ENCODE data around the gene PCNT. TPM values are rescaled to one million over a fixed set of nuclear protein-coding genes. Genes with fewer than 3 reads are reported as not detected.

The PCNT gene
- total RNA-seq, 2 experiments from 2014 or later, result 46.2 to 46.6 TPM

- ChIA-PET POLR2A (interaction anchor here (1.3 to 2.8 kb wide), 2 partner anchors 9 kb away, joined by 4 to 18 read pairs; partner anchors contain the start of gene DIP2A), CTCF (interaction anchor here (1.4 kb wide), 1 partner anchor 496 kb away, joined by 3 read pairs; no protein-coding TSS in a partner anchor)
- H3K36me3 Mint-ChIP-seq (ENCODE audit: low read depth), result peaks cover 14% of the 10 kb centered on the region
- intact Hi-C loops (cut with micrococcal nuclease), result no loop called here
- H3K27ac Mint-ChIP-seq, result no peak overlapping the region
- H3K4me3 Mint-ChIP-seq, result no peak overlapping the region
- peak; percentile 96 for ATAC-seq
- TF ChIP-seq CTCF (IDR thresholded peaks at IDR 0.05), result no peak
- H3K4me1 Mint-ChIP-seq (ENCODE audit: low read depth), result peaks cover 40% of the 10 kb centered on the region
- H3K27me3 Mint-ChIP-seq, result no peaks in the 10 kb centered on the region
- peak; percentile 38 for DNase-seq
- H3K9me3 Mint-ChIP-seq, result no peaks in the 10 kb centered on the region
These were observed 144.3 kb downstream of the PCNT start for GRCh38 chr21:46468108-46468774.

GRCh38 chr21:46469275-46469674, 145.3 kb downstream of the PCNT start:
- POLR2A ChIA-PET, result interaction anchor here (2.8 kb wide), 1 partner anchor 10 kb away, joined by 18 read pairs; the partner anchor contains the start of gene DIP2A
- no peak overlapping the region for H3K27ac Mint-ChIP-seq
- TF ChIP-seq CTCF (IDR thresholded peaks at IDR 0.05), result no peak
- no peaks in the 10 kb centered on the region for H3K9me3 Mint-ChIP-seq
- CTCF ChIA-PET, result interaction anchor here (0.6 to 1.4 kb wide), 3 partner anchors 160 to 497 kb away, joined by 3 read pairs; no protein-coding TSS in a partner anchor
- H3K4me3 Mint-ChIP-seq, result no peak overlapping the region
- DNase-seq (no peak), ATAC-seq (no peak)
- intact Hi-C loops (cut with micrococcal nuclease), result no loop called here
- H3K36me3 Mint-ChIP-seq (ENCODE audit: low read depth), result peaks cover 12% of the 10 kb centered on the region
- peaks cover 45% of the 10 kb centered on the region for H3K4me1 Mint-ChIP-seq (ENCODE audit: low read depth)
- H3K27me3 Mint-ChIP-seq, result no peaks in the 10 kb centered on the region

DNA sequence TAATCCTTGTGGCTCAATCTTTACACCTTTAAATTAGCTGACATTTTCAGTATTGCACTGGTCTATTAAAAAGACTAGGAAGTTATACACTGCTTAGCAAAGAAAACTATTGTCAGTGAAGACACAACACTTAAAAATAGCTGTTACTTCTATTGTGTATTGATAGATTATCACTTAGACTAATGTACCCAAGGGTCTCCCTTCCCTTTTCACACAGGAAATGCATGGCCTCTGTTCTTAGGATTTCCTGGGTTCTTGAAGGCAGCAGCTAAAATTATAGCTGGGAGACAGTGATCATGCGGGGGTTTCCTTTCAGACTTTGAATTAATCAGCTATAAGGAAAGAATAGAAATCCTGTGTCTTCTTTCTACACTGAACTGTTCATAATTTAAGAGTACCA, 147.6 kb downstream of the PCNT start:
- ATAC-seq, result no peak
- H3K4me1 Mint-ChIP-seq (ENCODE audit: low read depth), result peaks cover 49% of the 10 kb centered on the region
- intact Hi-C loops (cut with micrococcal nuclease), result no loop called here
- H3K9me3 Mint-ChIP-seq, result no peaks in the 10 kb centered on the region
- H3K27me3 Mint-ChIP-seq, result no peaks in the 10 kb centered on the region
- no peak for DNase-seq
- ChIA-PET CTCF (interaction anchor here (0.8 to 1.1 kb wide), 2 partner anchors 10 to 150 kb away, joined by 3 read pairs; no protein-coding TSS in a partner anchor), POLR2A (interaction anchor here (0.6 to 1.8 kb wide), 5 partner anchors 9 to 40 kb away, joined by 3 to 5 read pairs (median 3); no protein-coding TSS in a partner anchor)
- H3K36me3 Mint-ChIP-seq (ENCODE audit: low read depth), result peaks cover 12% of the 10 kb centered on the region
- TF ChIP-seq CTCF (IDR thresholded peaks at IDR 0.05), result no peak
- no peak overlapping the region for H3K4me3 Mint-ChIP-seq
- peak overlapping the region; percentile 38 for H3K27ac Mint-ChIP-seq

DNA sequence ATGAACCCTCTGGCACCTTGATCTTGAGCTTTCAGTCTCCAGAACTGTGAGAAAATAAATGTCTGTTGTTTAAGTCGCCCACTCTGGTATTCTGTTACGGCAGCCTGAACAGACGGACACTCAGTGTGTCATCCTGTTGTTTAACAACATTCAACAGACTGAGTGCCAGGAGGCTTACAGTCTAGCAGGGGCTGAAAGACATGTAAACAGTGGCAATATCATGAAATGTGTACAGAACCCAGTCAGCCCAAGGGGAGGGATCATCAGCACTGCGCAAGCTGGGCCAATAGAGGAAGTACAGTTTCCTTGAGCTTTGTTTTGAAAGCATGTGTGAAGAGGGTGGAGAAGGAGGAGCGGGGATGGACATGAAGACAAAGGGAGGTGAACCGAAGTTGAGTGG, 148.3 kb downstream of the PCNT start:
- H3K27ac Mint-ChIP-seq, result peak overlapping the region; percentile 63
- H3K36me3 Mint-ChIP-seq (ENCODE audit: low read depth), result peaks cover 12% of the 10 kb centered on the region
- peaks cover 50% of the 10 kb centered on the region for H3K4me1 Mint-ChIP-seq (ENCODE audit: low read depth)
- TF ChIP-seq CTCF (IDR thresholded peaks at IDR 0.05), result no peak
- H3K9me3 Mint-ChIP-seq, result no peaks in the 10 kb centered on the region
- ChIA-PET POLR2A (interaction anchor here (0.6 to 1.8 kb wide), 4 partner anchors 10 to 33 kb away, joined by 3 to 5 read pairs (median 4); no protein-coding TSS in a partner anchor), CTCF (no interaction called here)
- ATAC-seq, result no peak
- intact Hi-C loops (cut with micrococcal nuclease), result no loop called here
- H3K4me3 Mint-ChIP-seq, result no peak overlapping the region
- DNase-seq, result no peak
- no peaks in the 10 kb centered on the region for H3K27me3 Mint-ChIP-seq

DNA sequence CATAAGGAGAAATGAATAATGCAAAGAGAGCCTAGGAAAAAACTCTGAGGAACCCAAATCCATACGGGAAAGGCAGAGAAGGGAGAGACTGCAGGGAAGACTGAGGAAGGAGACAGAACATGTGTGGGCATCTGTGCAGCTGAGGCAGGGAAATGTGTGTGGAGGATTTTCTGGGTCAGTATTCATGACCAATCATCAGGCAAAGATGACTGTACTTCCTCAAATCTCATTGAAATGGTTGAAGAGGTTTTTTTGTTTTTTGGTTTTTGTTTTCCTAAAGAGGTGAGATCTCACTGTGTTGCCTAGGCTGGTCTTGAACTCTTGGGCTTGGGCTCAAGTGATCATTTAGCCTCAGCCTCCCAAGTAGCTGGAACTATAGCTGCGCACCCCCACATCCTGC, 150.4 kb downstream of the PCNT start:
- peaks cover 40% of the 10 kb centered on the region for H3K4me1 Mint-ChIP-seq (ENCODE audit: low read depth)
- no peak for DNase-seq
- ATAC-seq, result peak; percentile 24
- no peaks in the 10 kb centered on the region for H3K27me3 Mint-ChIP-seq
- no peak overlapping the region for H3K4me3 Mint-ChIP-seq
- intact Hi-C loops (cut with micrococcal nuclease), result no loop called here
- no peaks in the 10 kb centered on the region for H3K9me3 Mint-ChIP-seq
- CTCF ChIA-PET, result no interaction called here
- peak overlapping the region; percentile 13 for H3K27ac Mint-ChIP-seq
- POLR2A ChIA-PET, result interaction anchor here (0.7 kb wide), 1 partner anchor 29 kb away, joined by 3 read pairs; no protein-coding TSS in a partner anchor
- no peak for TF ChIP-seq CTCF (IDR thresholded peaks at IDR 0.05)
- H3K36me3 Mint-ChIP-seq (ENCODE audit: low read depth), result peaks cover 7% of the 10 kb centered on the region
